GM19324 (cell line): ENCODE measurements around the gene MDM2.

Experiments used
- ATAC-seq: cut with Tn5 transposase; IDR thresholded peaks from one replicate; pipeline ENCODE4 v1.9.1; 2021; ENCODE audit warnings: mild to moderate bottlenecking, moderate library complexity; ENCODE audit not compliant: unreplicated experiment, low FRiP score

The MDM2 gene

DNA sequence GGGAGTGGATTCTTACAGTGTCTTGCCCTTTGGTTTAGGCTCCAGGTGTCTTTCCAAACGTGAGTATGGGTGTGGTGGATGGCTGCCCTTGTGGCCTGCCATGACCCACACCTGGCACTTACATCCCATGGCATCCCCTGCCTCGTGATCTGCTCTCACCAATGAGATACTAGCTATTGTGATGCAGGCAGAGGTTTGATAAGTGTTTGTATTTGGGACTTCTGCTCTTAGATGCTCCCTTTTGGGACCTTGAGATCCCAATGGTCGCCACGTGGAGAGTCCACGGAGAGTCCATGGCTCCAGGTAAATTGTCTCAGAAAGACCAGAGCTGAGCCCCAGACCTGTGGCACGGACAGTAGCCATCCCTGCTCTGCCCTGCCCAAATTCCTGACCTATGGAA is 62.5 kb downstream of the MDM2 start:
- no peak for ATAC-seq

GRCh38 chr12:68871396-68871795 is 63.4 kb downstream of the MDM2 start:
- ATAC-seq = no peak

DNA sequence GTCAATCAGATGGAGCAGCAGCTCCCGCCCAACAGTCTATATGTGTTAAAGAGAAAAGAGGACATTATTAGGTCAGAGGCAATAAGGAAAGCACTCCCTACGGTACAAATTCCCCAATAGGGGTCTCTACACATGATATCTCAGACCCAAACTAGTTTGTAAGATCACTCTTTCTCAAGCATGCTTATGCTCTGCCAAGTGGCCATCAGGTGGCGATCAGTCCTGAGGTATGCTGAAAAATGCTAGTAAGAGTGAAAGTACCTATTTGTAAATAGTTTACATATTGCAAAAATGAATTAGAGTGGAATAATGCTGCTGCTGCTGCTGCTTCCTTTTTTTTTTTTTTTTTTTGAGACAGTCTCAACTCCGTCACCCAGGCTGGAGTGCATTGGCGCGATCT is 63.9 kb downstream of the MDM2 start:
- ATAC-seq = no peak

GRCh38 chr12:68873316-68873715 is 65.3 kb downstream of the MDM2 start:
- ATAC-seq = no peak

DNA sequence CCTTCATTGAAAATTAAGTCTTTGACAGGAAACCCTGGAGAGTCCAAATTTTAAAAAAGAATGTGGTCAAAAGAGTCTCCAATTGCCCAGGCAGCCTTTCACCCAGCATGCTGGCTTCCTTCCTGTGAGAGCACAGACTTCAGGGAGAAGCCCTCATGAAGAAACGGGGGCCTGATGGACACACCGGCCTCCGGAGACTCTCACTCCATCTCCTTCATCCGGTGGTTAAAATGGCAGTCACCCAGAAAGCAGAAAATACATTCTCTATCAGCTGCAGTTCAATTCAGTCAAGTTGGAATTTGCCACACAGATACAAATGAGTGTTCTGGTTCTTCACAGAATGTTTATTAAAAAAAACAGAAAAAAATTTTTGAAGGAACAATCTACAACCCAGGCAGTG is 68.5 kb downstream of the MDM2 start:
- ATAC-seq = no peak

DNA sequence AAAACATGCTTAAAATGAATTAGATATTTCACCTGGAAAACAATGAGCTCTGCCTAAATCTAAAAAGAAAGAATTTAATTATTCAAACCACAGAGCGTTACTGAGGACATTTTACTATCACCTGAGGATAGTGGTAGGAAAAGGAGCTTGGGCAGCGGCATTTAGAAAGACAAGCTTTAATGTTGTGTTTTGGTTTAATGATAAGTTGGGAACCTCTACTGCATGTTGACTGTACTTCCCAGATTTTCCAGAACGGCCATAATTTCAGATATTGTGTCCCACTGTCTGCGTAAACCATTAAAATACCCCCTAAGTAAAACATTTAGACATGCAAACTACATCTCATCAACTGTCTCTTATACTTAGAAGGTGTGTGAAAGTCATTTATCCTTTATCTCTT is 69.6 kb downstream of the MDM2 start:
- no peak for ATAC-seq

DNA sequence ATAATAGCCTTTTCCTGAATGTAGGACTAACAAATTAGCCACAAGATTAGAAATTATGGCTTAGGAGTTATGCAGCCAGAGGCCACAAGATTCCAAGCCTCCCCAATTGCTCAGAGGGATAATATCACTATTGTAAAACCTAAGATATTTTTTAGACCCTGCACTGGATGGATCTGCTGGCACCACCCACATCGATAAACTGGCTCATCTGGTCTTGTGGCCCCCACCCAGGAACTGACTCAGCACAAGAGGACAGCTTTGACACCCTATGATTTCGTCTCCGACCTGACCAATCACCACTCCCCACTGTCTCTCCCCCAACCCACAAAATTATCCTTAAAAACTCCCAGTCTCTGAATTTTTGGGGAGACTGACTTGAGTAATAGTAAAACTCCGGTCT is 70.3 kb downstream of the MDM2 start:
- ATAC-seq = no peak

DNA sequence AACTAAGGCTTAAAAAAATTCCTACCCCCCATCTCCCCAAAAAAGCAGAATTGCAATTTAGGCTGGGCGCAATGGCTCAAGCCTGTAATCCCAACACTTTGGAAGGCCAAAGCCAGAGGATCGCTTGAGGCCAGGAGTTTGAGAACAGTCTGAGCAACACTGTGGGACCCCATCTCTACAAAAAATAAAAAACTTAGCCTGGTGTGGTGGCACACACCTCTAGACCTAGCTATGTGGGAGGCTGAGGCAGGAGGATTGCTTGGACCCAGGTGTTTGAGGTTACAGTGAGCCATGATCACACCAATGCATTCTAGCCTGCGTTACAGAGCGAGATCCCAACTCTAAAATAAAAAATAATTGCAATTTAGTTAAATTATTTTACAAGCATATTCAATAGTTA is 70.9 kb downstream of the MDM2 start:
- no peak for ATAC-seq

- no peak for ATAC-seq
Measured at GRCh38 chr12:68880660-68881325, 72.8 kb downstream of the MDM2 start.

- no peak for ATAC-seq
Measured at GRCh38 chr12:68882251-68882964, 74.4 kb downstream of the MDM2 start.

DNA sequence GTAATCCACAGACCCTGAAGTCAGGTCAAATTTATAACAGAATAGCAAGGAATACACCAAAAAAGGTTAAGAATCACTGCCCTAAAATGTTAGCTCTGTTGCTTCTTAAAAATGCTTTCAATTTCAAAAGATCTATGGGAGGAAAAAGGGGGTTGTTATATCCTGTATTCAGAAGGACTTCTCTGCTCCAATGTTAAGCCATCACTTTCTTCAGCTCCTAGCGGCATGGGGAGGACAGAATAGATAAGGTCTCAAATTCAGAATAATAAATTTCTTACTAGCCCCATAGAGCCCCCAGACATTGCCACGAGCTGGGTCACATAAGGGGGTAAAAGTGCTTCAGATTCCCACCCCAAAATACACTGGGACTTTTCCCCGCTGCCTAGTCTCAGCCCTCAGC is 75.2 kb downstream of the MDM2 start:
- no peak for ATAC-seq

- no peak for ATAC-seq
Measured at GRCh38 chr12:68884251-68884650, 76.3 kb downstream of the MDM2 start.

GRCh38 chr12:68885381-68885780 is 77.4 kb downstream of the MDM2 start:
- no peak for ATAC-seq

- no peak for ATAC-seq
Measured at GRCh38 chr12:68886636-68887572, 78.9 kb downstream of the MDM2 start.

DNA sequence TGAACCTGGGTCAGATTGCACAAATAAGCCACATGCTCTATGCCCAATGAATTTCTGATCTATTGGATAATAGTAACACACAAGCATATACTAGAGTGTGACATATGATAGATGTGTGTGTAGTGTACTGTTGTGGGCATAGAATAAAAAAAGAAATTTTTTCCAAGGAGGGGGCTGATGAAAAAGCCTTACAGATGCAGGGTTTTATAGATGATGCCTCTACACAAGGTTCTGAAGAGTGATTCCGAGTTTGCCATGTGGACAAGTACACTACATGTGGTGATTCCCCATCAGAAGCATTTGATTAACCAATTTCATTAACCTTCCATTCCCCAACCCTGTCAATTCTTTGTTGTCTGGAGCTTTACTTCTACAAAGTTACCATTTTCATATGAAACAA is 79.7 kb downstream of the MDM2 start:
- ATAC-seq = no peak

GRCh38 chr12:68888243-68888642 is 80.3 kb downstream of the MDM2 start:
- ATAC-seq = no peak

DNA sequence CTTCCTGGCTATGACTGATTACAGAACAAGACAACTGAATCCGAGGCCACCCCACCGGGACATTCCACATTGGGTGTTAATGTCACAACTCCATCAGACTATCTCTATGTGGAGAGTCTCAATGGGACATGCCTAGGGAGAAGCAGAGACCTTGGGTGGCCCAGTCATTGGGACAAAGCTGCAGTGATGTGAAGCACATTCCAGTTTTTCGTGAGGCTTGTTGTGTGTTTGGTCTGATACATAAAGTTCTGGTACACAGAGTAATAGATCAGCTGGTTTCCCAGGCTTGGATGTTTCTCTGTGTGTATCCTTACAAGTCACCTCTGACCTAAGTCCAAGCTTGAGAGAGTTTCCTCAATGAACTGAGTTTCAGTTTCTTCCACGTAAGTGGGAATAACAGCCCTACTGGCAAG is 82.7 kb downstream of the MDM2 start:
- no peak for ATAC-seq

DNA sequence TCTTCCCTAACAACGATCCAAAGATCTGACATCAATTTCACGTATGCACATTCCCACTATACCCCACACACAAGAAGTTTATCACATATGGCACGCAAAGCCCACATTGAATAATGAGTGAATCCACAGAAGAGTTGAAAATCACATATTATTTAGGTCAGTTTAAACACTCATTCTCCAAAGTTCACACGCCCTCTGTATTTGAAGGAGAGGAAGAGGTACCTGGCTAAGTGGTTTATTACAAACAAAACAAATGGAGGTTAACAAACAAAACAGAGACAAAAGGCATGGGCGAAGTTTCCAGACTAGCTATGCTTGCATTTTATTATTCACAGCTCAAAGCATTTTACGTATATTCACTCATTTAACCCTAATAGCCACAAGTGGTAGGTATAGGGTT is 83.2 kb downstream of the MDM2 start:
- no peak for ATAC-seq

DNA sequence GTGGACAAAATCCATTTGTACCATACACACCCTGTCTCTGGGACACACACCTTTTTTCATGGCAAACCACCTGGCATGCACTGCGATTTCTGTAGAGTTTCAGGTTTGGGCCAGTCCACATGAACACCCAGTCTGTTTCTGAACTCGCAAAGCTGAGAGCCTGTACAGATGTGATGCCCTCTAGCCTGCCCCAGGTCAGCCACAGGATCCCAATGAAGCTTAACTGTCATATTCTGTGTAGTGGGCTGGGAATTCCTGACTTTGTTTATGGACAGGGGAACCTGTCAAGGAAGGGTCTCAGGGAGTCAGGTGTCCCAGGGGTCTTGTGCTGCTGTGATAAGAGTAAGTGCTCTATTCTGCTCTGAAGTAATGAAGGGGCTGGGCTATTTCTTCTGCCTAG is 85.2 kb downstream of the MDM2 start:
- no peak for ATAC-seq

DNA sequence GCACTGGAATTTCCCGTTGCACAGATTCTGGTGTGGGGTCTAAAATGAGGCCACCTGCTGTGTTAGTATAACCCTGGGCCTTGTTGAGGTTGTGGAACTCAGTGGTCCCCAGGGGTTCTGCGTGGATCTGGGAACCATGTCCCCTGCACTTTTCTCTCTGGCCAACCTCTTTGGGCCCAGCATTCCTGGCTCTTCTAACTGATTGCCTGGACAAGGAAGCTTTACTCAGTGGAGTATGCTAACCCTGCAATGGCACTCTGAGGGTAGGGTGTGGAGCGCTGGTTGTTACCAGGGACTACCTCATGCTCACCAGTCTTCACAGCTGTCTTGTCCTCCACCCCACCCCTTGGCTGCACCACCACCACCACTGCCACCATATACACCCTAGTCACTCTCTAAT is 85.8 kb downstream of the MDM2 start:
- no peak for ATAC-seq

DNA sequence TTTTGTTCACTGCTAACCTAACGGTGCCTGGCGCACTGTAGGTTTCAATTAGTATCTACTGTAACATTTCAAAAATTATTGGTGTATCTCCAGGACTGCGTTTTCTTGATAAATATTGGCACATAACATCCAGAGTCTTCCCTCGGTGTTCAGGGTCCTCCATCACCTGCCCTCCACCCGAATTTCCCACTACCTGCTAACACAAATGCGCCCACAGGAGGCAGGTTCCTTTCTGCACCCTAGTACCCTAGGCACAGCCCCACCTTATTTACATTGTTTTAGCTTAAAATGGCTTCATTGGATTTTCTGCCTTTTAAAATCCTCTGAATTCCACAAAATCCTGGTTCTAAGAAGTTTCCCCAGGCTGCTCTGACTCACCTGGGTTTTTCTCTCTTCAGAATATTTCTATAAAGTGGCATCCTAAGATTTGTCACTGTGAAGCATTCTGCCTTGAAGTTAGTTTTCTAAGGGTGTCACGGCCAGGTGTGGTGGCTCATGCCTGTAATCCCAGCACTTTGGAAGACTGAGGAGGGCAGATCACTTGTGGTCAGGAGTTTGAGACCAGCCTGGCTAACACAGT is 86.4 kb downstream of the MDM2 start:
- ATAC-seq = no peak
